GM23338 (cell line): ENCODE data around the gene ARHGEF38. TPM values are rescaled to one million over a fixed set of nuclear protein-coding genes. Genes with fewer than 3 reads are reported as not detected.

Source experiments
- ATAC-seq: fragments of 200-7000 bp; cut with Tn5 transposase; 3 replicates; pipeline ENCODE4 v1.9.1; 2020
- DNase-seq: peaks from one replicate; pipeline ENCODE4 v3.0.0-alpha.2; 2015; ENCODE audit warnings: low spot score
- H2AFZ ChIP-seq: fragments of 200-600 bp; sonication (generic); 2 replicates; pipeline ENCODE4 v1.8.0; 2016; ENCODE audit warnings: antibody characterized with exemption, mild to moderate bottlenecking, moderate library complexity
- H3F3A ChIP-seq: fragments of 200-600 bp; sonication (generic); replicated peaks from 2 replicates; pipeline ENCODE4 v1.8.0; 2017; ENCODE audit warnings: antibody characterized with exemption, mixed run types, low read depth
- H3K27ac ChIP-seq: fragments of 200-600 bp; sonication (generic); 2 replicates; pipeline ENCODE4 v1.6.1; 2016; ENCODE audit warnings: low read depth
- H3K27me3 ChIP-seq: fragments of 200-600 bp; sonication (generic); 2 replicates; pipeline ENCODE4 v1.8.0; 2016; ENCODE audit warnings: mild to moderate bottlenecking, mixed run types, moderate library complexity; ENCODE audit not compliant: insufficient read depth
- H3K36me3 ChIP-seq: fragments of 200-600 bp; sonication (generic); 2 replicates; pipeline ENCODE4 v1.8.0; 2016; ENCODE audit warnings: mild to moderate bottlenecking; ENCODE audit not compliant: insufficient read depth
- H3K4me1 ChIP-seq: fragments of 200-600 bp; sonication (generic); 2 replicates; pipeline ENCODE4 v1.8.0; 2016; ENCODE audit warnings: mild to moderate bottlenecking, moderate library complexity; ENCODE audit not compliant: insufficient read depth
- H3K4me2 ChIP-seq: fragments of 200-600 bp; sonication (generic); 2 replicates; pipeline ENCODE4 v1.7.1; 2017; ENCODE audit warnings: mixed run types
- H3K4me3 ChIP-seq: fragments of 200-600 bp; sonication (generic); 2 replicates; pipeline ENCODE4 v1.6.1; 2016; ENCODE audit warnings: mixed run types
- H3K79me2 ChIP-seq: fragments of 200-600 bp; sonication (generic); replicated peaks from 2 replicates; pipeline ENCODE4 v1.8.0; 2017; ENCODE audit warnings: mild to moderate bottlenecking; ENCODE audit not compliant: insufficient read depth
- H3K9me2 ChIP-seq: fragments of 200-600 bp; sonication (generic); 2 replicates; pipeline ENCODE4 v1.8.0; 2017; ENCODE audit not compliant: insufficient read depth
- H4K20me1 ChIP-seq: fragments of 200-600 bp; sonication (generic); replicated peaks from 2 replicates; pipeline ENCODE4 v1.8.0; 2017; ENCODE audit warnings: mild to moderate bottlenecking; ENCODE audit not compliant: insufficient read depth
- H3K27ac Mint-ChIP-seq: 2 replicates; pipeline ENCODE4 v1.8.0; 2020; ENCODE audit warnings: inconsistent platforms, mild to moderate bottlenecking, moderate library complexity, mixed read lengths
- H3K27me3 Mint-ChIP-seq: 3 replicates; pipeline ENCODE4 v1.8.0; 2022; ENCODE audit warnings: low read depth, mild to moderate bottlenecking, moderate library complexity, mixed read lengths, inconsistent platforms; ENCODE audit not compliant: insufficient read depth, poor library complexity
- H3K36me3 Mint-ChIP-seq: 3 replicates; pipeline ENCODE4 v1.8.0; 2021; ENCODE audit warnings: low read depth, mild to moderate bottlenecking, inconsistent platforms, moderate library complexity, mixed read lengths
- H3K4me1 Mint-ChIP-seq: 3 replicates; pipeline ENCODE4 v1.8.0; 2020; ENCODE audit warnings: mild to moderate bottlenecking, inconsistent platforms, mixed read lengths
- H3K4me3 Mint-ChIP-seq: 3 replicates; pipeline ENCODE4 v1.8.0; 2021; ENCODE audit warnings: moderate library complexity, mild to moderate bottlenecking, inconsistent platforms, mixed read lengths
- H3K9me3 Mint-ChIP-seq: 3 replicates; pipeline ENCODE4 v1.8.0; 2020; ENCODE audit warnings: moderate library complexity, mild to moderate bottlenecking, inconsistent platforms, mixed read lengths
- CREB1 ChIP-seq: fragments of 250-450 bp; sonication (Bioruptor Pico); IDR thresholded peaks from 2 replicates; pipeline ENCODE4 v1.5.0; 2020; ENCODE audit warnings: low read depth, mild to moderate bottlenecking, moderate library complexity
- EZH2 ChIP-seq: fragments of 200-600 bp; sonication (generic); IDR thresholded peaks from one replicate; pipeline ENCODE4 v1.8.0; 2017; ENCODE audit warnings: antibody characterized with exemption, mild to moderate bottlenecking, low read depth; ENCODE audit not compliant: unreplicated experiment
- EZH2phosphoT487 ChIP-seq: fragments of 200-600 bp; sonication (generic); IDR thresholded peaks from one replicate; pipeline ENCODE4 v1.8.1; 2018; ENCODE audit warnings: antibody characterized with exemption; ENCODE audit not compliant: unreplicated experiment
- JUNB ChIP-seq: IDR thresholded peaks from one replicate; pipeline ENCODE4 v1.6.1; 2016; ENCODE audit warnings: antibody characterized with exemption; ENCODE audit not compliant: unreplicated experiment
- NANOG ChIP-seq: IDR thresholded peaks from 2 replicates; pipeline ENCODE4 v1.6.1; 2016; ENCODE audit warnings: antibody characterized with exemption, borderline replicate concordance
- STAT1 ChIP-seq: IDR thresholded peaks from one replicate; pipeline ENCODE4 v1.6.1; 2016; ENCODE audit warnings: antibody characterized with exemption; ENCODE audit not compliant: unreplicated experiment
- ZNF331 ChIP-seq: fragments of 250-450 bp; sonication (Bioruptor Pico); IDR thresholded peaks from 2 replicates; pipeline ENCODE4 v1.5.0; 2020; ENCODE audit warnings: low read depth, mild to moderate bottlenecking, moderate library complexity
- polyA plus RNA-seq: library from polyadenylated mRNA; unstranded; fragments of >200 nt; fragmentation: Nextera tagmentation; extraction: Ambion mirVana; gene quantifications from 2 replicates; pipeline ENCODE4 v1.2.1, GENCODE V29; 2016
- total RNA-seq: library from RNA; depleted of rRNA; stranded (reverse); fragments of >200 nt; shearing (Covaris generic); gene quantifications from 2 replicates; pipeline ENCODE4 v1.2.3, GENCODE V29; 2014
- TF ChIP-seq, protein P1 (sequence below): fragments of 250-450 bp; sonication (Bioruptor Pico); IDR thresholded peaks from 2 replicates; pipeline ENCODE4 v1.5.0; 2020; ENCODE audit warnings: mild to moderate bottlenecking, moderate library complexity
- TF ChIP-seq, protein P2 (sequence below), 2 experiments: fragments of 200-600 bp in 1 of 2; sonication (generic) in 1 of 2; conservative IDR thresholded peaks; 2 replicates each; pipeline versions ENCODE4 v1.5.1 to v1.6.1; 2016 to 2017; ENCODE audit warnings: antibody characterized with exemption in 2 of 2, low read depth in 2 of 2, mild to moderate bottlenecking in 2 of 2, moderate library complexity in 1 of 2
- TF ChIP-seq, protein P3 (sequence below): IDR thresholded peaks from 2 replicates; pipeline ENCODE4 v1.6.1; 2016; ENCODE audit warnings: antibody characterized with exemption
- TF ChIP-seq, protein P4 (sequence below): IDR thresholded peaks from one replicate; pipeline ENCODE4 v1.6.1; 2018; ENCODE audit warnings: antibody characterized with exemption; ENCODE audit not compliant: unreplicated experiment

The ARHGEF38 gene
- total and polyA plus RNA-seq, 2 experiments from 2014 or later: 0.58 TPM; not detected in 1

DNA sequence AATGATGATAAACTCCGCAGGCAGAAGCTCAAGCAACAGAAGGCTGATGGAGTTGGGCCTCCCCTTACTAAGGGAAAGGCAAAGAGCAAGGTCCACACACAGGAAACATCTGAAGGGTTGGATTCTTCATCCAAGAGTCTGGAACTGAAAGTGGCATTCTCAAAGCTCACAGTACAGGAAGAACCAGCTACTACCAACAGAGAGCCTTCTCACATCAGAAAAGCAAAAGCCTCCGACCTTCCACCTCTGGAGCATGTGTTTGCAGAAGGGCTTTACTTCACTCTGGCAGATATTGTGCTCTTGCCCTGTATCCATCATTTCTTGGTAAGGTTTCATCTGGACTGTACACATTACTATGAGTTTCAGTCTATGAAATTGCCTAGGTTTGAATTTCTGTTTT is 166.8 kb downstream of the ARHGEF38 start (continued):
- TF ChIP-seq, protein P1, sequence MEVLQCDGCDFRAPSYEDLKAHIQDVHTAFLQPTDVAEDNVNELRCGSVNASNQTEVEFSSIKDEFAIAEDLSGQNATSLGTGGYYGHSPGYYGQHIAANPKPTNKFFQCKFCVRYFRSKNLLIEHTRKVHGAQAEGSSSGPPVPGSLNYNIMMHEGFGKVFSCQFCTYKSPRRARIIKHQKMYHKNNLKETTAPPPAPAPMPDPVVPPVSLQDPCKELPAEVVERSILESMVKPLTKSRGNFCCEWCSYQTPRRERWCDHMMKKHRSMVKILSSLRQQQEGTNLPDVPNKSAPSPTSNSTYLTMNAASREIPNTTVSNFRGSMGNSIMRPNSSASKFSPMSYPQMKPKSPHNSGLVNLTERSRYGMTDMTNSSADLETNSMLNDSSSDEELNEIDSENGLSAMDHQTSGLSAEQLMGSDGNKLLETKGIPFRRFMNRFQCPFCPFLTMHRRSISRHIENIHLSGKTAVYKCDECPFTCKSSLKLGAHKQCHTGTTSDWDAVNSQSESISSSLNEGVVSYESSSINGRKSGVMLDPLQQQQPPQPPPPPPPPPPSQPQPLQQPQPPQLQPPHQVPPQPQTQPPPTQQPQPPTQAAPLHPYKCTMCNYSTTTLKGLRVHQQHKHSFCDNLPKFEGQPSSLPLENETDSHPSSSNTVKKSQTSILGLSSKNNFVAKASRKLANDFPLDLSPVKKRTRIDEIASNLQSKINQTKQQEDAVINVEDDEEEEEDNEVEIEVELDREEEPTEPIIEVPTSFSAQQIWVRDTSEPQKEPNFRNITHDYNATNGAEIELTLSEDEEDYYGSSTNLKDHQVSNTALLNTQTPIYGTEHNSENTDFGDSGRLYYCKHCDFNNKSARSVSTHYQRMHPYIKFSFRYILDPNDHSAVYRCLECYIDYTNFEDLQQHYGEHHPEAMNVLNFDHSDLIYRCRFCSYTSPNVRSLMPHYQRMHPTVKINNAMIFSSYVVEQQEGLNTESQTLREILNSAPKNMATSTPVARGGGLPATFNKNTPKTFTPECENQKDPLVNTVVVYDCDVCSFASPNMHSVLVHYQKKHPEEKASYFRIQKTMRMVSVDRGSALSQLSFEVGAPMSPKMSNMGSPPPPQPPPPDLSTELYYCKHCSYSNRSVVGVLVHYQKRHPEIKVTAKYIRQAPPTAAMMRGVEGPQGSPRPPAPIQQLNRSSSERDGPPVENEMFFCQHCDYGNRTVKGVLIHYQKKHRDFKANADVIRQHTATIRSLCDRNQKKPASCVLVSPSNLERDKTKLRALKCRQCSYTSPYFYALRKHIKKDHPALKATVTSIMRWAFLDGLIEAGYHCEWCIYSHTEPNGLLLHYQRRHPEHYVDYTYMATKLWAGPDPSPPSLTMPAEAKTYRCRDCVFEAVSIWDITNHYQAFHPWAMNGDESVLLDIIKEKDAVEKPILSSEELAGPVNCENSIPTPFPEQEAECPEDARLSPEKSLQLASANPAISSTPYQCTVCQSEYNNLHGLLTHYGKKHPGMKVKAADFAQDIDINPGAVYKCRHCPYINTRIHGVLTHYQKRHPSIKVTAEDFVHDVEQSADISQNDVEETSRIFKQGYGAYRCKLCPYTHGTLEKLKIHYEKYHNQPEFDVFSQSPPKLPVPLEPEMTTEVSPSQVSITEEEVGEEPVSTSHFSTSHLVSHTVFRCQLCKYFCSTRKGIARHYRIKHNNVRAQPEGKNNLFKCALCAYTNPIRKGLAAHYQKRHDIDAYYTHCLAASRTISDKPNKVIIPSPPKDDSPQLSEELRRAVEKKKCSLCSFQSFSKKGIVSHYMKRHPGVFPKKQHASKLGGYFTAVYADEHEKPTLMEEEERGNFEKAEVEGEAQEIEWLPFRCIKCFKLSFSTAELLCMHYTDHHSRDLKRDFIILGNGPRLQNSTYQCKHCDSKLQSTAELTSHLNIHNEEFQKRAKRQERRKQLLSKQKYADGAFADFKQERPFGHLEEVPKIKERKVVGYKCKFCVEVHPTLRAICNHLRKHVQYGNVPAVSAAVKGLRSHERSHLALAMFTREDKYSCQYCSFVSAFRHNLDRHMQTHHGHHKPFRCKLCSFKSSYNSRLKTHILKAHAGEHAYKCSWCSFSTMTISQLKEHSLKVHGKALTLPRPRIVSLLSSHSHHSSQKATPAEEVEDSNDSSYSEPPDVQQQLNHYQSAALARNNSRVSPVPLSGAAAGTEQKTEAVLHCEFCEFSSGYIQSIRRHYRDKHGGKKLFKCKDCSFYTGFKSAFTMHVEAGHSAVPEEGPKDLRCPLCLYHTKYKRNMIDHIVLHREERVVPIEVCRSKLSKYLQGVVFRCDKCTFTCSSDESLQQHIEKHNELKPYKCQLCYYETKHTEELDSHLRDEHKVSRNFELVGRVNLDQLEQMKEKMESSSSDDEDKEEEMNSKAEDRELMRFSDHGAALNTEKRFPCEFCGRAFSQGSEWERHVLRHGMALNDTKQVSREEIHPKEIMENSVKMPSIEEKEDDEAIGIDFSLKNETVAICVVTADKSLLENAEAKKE: no peak
- no peak for TF ChIP-seq JUNB
- TF ChIP-seq, protein P2, sequence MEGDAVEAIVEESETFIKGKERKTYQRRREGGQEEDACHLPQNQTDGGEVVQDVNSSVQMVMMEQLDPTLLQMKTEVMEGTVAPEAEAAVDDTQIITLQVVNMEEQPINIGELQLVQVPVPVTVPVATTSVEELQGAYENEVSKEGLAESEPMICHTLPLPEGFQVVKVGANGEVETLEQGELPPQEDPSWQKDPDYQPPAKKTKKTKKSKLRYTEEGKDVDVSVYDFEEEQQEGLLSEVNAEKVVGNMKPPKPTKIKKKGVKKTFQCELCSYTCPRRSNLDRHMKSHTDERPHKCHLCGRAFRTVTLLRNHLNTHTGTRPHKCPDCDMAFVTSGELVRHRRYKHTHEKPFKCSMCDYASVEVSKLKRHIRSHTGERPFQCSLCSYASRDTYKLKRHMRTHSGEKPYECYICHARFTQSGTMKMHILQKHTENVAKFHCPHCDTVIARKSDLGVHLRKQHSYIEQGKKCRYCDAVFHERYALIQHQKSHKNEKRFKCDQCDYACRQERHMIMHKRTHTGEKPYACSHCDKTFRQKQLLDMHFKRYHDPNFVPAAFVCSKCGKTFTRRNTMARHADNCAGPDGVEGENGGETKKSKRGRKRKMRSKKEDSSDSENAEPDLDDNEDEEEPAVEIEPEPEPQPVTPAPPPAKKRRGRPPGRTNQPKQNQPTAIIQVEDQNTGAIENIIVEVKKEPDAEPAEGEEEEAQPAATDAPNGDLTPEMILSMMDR (conservative IDR thresholded peaks at IDR 0.05; ENCODE audit: low read depth in 2 of 2): no peak
- TF ChIP-seq NANOG: no peak
- TF ChIP-seq, protein P3, sequence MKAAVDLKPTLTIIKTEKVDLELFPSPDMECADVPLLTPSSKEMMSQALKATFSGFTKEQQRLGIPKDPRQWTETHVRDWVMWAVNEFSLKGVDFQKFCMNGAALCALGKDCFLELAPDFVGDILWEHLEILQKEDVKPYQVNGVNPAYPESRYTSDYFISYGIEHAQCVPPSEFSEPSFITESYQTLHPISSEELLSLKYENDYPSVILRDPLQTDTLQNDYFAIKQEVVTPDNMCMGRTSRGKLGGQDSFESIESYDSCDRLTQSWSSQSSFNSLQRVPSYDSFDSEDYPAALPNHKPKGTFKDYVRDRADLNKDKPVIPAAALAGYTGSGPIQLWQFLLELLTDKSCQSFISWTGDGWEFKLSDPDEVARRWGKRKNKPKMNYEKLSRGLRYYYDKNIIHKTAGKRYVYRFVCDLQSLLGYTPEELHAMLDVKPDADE: no peak
- TF ChIP-seq EZH2phosphoT487: no peak

DNA sequence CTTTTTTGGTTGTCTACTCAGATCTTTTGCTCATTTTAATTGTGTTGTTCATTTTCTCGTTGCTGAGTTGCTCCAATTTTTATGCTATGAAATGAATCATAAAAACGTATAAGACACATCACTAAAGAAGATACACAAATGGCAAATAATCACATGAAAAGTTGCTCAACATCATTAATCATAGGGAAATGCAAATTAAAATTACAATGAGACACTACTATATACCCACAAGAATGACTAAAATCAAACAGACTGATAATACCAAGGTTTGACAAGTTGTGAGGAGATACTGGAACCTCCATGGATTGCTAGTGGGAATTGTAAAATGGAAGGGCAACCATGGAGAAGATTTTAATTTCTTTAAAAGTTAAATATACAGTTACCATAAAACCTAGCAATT is 173.2 kb downstream of the ARHGEF38 start:
- Histone ChIP-seq H4K20me1 (no peaks in the 10 kb centered on the region), H3F3A (no peaks in the 10 kb centered on the region), H3K4me1 (no peaks in the 10 kb centered on the region), H3K27ac (no peak overlapping the region), H3K9me2 (0 out of 2 replicates have a peak, but pooled peaks cover 3% of the 10 kb centered on the region), H3K27me3 (no peaks in the 10 kb centered on the region), H2AFZ (no peak overlapping the region), H3K4me2 (no peak overlapping the region), H3K4me3 (no peak overlapping the region), H3K36me3 (peaks cover 16% of the 10 kb centered on the region; the same call in 1 of the 2 replicates), H3K79me2 (no peaks in the 10 kb centered on the region)
- ATAC-seq (no peak), DNase-seq (no peak)
- Mint-ChIP-seq H3K27ac (no peak overlapping the region), H3K9me3 (peaks cover 18% of the 10 kb centered on the region), H3K4me1 (no peaks in the 10 kb centered on the region), H3K36me3 (peaks cover 55% of the 10 kb centered on the region), H3K27me3 (no peaks in the 10 kb centered on the region), H3K4me3 (no peak overlapping the region)
- TF ChIP-seq NANOG (no peak), CREB1 (no peak), ZNF331 (CRISPR knock-in tag) (no peak), STAT1 (no peak), EZH2 (no peak)
- TF ChIP-seq, protein P4, sequence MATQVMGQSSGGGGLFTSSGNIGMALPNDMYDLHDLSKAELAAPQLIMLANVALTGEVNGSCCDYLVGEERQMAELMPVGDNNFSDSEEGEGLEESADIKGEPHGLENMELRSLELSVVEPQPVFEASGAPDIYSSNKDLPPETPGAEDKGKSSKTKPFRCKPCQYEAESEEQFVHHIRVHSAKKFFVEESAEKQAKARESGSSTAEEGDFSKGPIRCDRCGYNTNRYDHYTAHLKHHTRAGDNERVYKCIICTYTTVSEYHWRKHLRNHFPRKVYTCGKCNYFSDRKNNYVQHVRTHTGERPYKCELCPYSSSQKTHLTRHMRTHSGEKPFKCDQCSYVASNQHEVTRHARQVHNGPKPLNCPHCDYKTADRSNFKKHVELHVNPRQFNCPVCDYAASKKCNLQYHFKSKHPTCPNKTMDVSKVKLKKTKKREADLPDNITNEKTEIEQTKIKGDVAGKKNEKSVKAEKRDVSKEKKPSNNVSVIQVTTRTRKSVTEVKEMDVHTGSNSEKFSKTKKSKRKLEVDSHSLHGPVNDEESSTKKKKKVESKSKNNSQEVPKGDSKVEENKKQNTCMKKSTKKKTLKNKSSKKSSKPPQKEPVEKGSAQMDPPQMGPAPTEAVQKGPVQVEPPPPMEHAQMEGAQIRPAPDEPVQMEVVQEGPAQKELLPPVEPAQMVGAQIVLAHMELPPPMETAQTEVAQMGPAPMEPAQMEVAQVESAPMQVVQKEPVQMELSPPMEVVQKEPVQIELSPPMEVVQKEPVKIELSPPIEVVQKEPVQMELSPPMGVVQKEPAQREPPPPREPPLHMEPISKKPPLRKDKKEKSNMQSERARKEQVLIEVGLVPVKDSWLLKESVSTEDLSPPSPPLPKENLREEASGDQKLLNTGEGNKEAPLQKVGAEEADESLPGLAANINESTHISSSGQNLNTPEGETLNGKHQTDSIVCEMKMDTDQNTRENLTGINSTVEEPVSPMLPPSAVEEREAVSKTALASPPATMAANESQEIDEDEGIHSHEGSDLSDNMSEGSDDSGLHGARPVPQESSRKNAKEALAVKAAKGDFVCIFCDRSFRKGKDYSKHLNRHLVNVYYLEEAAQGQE: no peak
